GM19372 (cell line): ENCODE measurements around the gene PEX5.
"Not testable (repeated sequence)": the region's sequence is repeated elsewhere in the genome, so short reads cannot be mapped to it uniquely, and the experiment has no call there.

Experiments
- ATAC-seq: cut with Tn5 transposase; IDR thresholded peaks from one replicate; pipeline ENCODE4 v1.9.1; 2021; ENCODE audit warnings: mild to moderate bottlenecking, low read depth, moderate library complexity; ENCODE audit not compliant: unreplicated experiment

PEX5 gene

GRCh38 chr12:7209958-7210357 is 20.5 kb downstream of the PEX5 start:
- ATAC-seq: no peak

GRCh38 chr12:7210642-7211151 is 21.2 kb downstream of the PEX5 start:
- ATAC-seq: no peak

- ATAC-seq: no peak
Observed at GRCh38 chr12:7212678-7213077, 23.2 kb downstream of the PEX5 start.

GRCh38 chr12:7213745-7214144 is 24.3 kb downstream of the PEX5 start:
- ATAC-seq: not testable (repeated sequence)

GRCh38 chr12:7217475-7218069 is 28.1 kb downstream of the PEX5 start:
- ATAC-seq: no peak

DNA sequence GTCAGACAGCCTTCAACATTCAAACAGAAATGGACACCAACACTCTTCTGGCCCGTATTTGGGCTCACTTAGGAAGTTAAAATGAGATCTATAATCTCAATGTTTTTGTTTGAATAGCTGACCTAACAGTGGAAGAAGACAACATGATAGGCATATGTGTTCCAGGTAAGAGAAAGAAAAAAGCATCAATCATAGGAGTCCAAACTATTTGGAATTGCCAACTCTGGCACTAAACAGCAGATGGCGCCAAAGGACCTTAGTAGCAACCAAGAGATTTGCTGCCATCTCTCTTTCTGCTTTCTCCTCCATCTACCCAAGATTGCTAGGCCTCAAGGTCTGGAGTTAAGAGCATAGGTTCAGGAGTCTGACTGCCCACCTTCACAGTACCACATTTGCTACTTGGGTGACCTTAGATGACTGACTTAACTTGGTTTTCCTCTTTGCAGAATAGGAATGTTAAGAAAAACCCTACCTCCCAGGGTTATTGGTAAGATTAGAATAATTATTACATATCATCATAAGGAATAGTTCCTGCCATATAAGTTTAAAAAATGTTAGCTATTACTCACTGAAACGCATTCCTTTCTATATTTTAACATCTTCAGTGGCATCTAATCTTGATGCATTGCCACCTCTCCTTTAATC is 30.2 kb downstream of the PEX5 start:
- no peak for ATAC-seq

GRCh38 chr12:7221486-7221885 is 32.0 kb downstream of the PEX5 start:
- no peak for ATAC-seq

DNA sequence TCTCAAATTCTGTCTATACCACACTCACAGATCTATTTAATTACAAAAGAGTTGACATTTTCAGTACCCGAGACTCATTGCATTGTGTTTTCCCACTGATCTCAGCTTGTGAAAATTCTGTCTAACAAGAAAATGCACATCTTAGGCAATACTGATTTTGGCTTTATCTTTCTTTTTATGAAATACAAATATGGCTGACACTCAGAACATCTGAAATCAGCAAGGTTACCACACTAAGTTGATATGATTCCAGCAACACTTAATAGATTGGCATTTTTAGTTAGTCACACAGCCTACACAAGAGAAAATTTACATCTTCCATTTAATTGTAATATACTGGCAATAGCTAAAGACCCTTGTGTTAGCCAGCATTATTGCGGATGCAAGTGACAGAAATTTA is 40.3 kb downstream of the PEX5 start:
- ATAC-seq: no peak

- ATAC-seq: no peak
Observed at GRCh38 chr12:7241404-7242005, 52.0 kb downstream of the PEX5 start.

DNA sequence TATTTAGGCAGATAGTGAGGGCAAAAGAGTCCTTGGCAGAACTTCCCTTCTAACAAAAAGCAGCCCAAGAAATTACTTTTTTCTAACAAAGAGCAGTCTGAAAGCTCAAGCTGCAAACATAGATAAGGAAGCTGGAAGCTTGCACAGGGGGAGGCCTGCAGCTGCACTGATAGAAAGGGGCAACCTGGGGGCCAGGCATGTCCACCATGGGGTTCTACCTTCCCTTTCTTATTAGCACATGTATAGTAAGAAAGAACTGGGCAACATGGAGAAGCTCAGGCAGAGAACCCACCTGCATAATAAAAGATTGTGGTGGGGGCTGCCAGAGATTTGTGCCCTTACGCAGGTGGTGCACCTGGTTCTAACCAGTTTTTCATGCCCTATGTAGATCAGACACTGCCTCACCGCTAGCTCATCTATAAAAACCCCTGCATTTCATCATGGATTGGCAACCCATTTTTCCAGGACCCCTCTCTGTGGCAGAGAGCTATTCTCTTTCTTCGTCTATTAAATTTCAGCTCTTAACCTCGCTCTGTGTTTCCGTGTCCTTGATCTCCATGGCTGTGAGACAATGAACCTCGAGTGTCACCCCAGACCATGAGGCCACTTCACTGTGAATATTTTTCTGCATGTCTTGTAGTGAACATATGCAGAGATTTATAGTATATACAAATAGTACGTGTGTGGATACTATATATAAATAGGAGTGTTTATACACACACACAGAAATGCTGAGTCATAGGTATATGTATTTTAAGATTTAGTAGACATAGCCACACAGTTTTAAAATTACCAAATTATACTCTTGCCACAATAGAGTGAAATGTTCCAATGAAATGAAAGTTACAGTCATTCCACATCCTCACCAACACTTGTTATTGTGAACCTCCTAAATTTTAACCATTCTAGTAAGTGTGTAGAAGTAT is 53.0 kb downstream of the PEX5 start:
- ATAC-seq: no peak

DNA sequence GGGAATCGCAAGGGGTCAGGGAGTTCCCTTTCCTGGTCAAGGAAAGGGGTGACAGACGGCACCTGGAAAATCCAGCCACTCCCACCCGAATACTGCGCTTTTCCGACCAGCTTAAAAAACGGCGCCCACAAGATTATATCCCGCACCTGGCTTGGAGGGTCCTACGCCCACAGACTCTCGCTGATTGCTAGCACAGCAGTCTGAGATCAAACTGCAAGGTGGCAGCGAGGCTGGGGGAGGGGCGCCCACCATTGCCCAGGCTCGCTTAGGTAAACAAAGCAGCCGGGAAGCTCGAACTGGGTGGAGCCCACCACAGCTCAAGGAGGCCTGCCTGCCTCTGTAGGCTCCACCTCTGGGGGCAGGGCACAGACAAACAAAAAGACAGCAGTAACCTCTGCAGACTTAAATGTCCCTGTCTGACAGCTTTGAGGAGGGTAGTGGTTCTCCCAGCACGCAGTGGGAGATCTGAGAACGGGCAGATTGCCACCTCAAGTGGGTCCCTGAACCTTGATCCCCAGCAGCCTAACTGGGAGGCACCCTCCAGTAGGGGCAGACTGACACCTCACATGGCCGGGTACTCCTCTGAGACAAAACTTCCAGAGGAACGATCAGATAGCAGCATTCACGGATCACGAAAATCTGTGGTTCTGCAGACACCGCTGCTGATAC is 62.0 kb downstream of the PEX5 start:
- not testable (repeated sequence) for ATAC-seq

DNA sequence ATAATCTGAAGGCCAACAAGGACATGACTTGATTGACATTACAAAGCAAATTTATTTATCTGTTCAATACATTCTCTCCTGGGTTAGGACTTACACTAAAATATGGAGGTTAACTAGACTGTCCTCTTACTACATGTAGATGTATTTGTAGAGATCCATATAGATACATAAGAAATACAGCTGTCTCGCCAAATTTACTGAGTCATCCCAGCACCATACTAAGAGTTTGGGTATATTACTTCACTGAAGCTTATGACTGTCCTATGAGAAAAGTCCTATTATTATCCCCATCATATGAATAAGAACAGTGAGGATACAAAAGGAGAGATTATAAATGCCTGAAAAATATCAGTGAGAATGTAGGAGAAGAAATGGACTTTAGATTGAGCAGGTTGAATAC is 69.6 kb downstream of the PEX5 start:
- ATAC-seq: no peak
